CD4-positive, alpha-beta T cell treated with Interleukin-10 for 1 hour (primary cell): Measurements from ENCODE around the gene AGO3.
A peak's percentile ranks its signal among the peaks of the same experiment; 100 is the strongest.
"Not testable (repeated sequence)": the region's sequence is repeated elsewhere in the genome, so short reads cannot be mapped to it uniquely, and the experiment has no call there.

Experiments used
- DNase-seq: peaks from one replicate; pipeline ENCODE4 v3.0.0-alpha.2; 2020

The AGO3 gene

GRCh38 chr1:35930593-35931445 lies at the start of gene AGO3:
Gene AGO3 (plus strand): TSS chr1:35931105. CDS start chr1:35931427, 322 bp downstream.
- DNase-seq, result peak; percentile 91

GRCh38 chr1:35881850-35882273 lies 49.0 kb upstream of the AGO3 start:
- DNase-seq, result no peak

GRCh38 chr1:35882586-35882944 lies 48.3 kb upstream of the AGO3 start:
- DNase-seq, result no peak

GRCh38 chr1:35882945-35883634 lies 47.8 kb upstream of the AGO3 start, which contains the start of gene AGO1:
Gene AGO1 (plus strand): TSS chr1:35883209. CDS start chr1:35883422, 213 bp downstream.
- peak; percentile 97 for DNase-seq

GRCh38 chr1:35883635-35884101 lies 47.2 kb upstream of the AGO3 start:
- peak; percentile 65 for DNase-seq

GRCh38 chr1:35884934-35885333 lies 46.0 kb upstream of the AGO3 start:
- no peak for DNase-seq

- DNase-seq, result no peak
Measured at GRCh38 chr1:35885961-35886558, 44.8 kb upstream of the AGO3 start.

GRCh38 chr1:35886577-35887431 lies 44.1 kb upstream of the AGO3 start:
- no peak for DNase-seq

- no peak for DNase-seq
Measured at GRCh38 chr1:35887508-35887907, 43.4 kb upstream of the AGO3 start.

GRCh38 chr1:35888255-35888654 lies 42.6 kb upstream of the AGO3 start:
- no peak for DNase-seq

GRCh38 chr1:35888981-35889380 lies 41.9 kb upstream of the AGO3 start:
- not testable (repeated sequence) for DNase-seq

- DNase-seq, result no peak
Measured at GRCh38 chr1:35893051-35893879, 37.6 kb upstream of the AGO3 start.

GRCh38 chr1:35894183-35894582 lies 36.7 kb upstream of the AGO3 start:
- no peak for DNase-seq

GRCh38 chr1:35894656-35895055 lies 36.2 kb upstream of the AGO3 start:
- no peak for DNase-seq

- no peak for DNase-seq
Measured at GRCh38 chr1:35899941-35900340, 31.0 kb upstream of the AGO3 start.

GRCh38 chr1:35901235-35901634 lies 29.7 kb upstream of the AGO3 start:
- DNase-seq, result no peak

GRCh38 chr1:35902671-35903070 lies 28.2 kb upstream of the AGO3 start:
- DNase-seq, result no peak

GRCh38 chr1:35914717-35915116 lies 16.2 kb upstream of the AGO3 start:
- no peak for DNase-seq

GRCh38 chr1:35915693-35916092 lies 15.2 kb upstream of the AGO3 start:
- no peak for DNase-seq

- no peak for DNase-seq
Measured at GRCh38 chr1:35923791-35924221, 7.1 kb upstream of the AGO3 start.

- no peak for DNase-seq
Measured at GRCh38 chr1:35924838-35925237, 6.1 kb upstream of the AGO3 start.

GRCh38 chr1:35925741-35926140 lies 5.2 kb upstream of the AGO3 start:
- DNase-seq, result no peak
